ENCODE measurements around the gene DNAJB13. TPM values are rescaled to one million over a fixed set of nuclear protein-coding genes. Genes with fewer than 3 reads are reported as not detected.
A peak's percentile ranks its signal among the peaks of the same experiment; 100 is the strongest.
"Not testable (repeated sequence)": the region's sequence is repeated elsewhere in the genome, so short reads cannot be mapped to it uniquely, and the experiment has no call there.

DNAJB13 gene
- total and polyA plus RNA-seq, 8 donors = 0.22 to 2.1 (median 0.47) TPM

- no peak for TF ChIP-seq CTCF (IDR thresholded peaks at IDR 0.05)
- Histone ChIP-seq H3K36me3 (no peaks in the 10 kb centered on the region), H3K27me3 (no peaks in the 10 kb centered on the region), H3K4me3 (peak overlapping the region; percentile 43 to 57 (median 46)), H3K27ac (peak overlapping the region; percentile 64 to 86 (median 80)), H3K9me3 (no peaks in the 10 kb centered on the region), H3K4me1 (peaks cover 0 to 25% (median 7%) of the 10 kb centered on the region in 3 donors)
- ATAC-seq (peak; percentile 87 to 95 (median 91)), FAIRE-seq (no peak), DNase-seq (peak; percentile 86 to 95 (median 92))
- intact Hi-C loops (cut with DNase I) = no loop called here
- WGBS, 2 donors = 0 to 1% methylated on average over 55 to 56 of the region's 56 CpGs
These were observed 32.3 kb downstream of the DNAJB13 start for GRCh38 chr11:73982990-73983740.

- no peaks in the 10 kb centered on the region for H3K27me3 ChIP-seq
- 66 to 69% methylated on average over 18 of the region's 18 CpGs for WGBS, 2 donors
- H3K9me3 ChIP-seq = no peaks in the 10 kb centered on the region
- H3K27ac ChIP-seq = peak overlapping the region; percentile 64 to 86 (median 80)
- H3K4me3 ChIP-seq = peak overlapping the region in 3 of 4 donors; percentile 44 to 57 (median 48)
- DNase-seq (peak in 1 of 6 donors; percentile 12), FAIRE-seq (no peak), ATAC-seq (no peak)
- TF ChIP-seq CTCF (IDR thresholded peaks at IDR 0.05) = no peak
- peaks cover 0 to 25% (median 7%) of the 10 kb centered on the region in 3 donors for H3K4me1 ChIP-seq
- H3K36me3 ChIP-seq = no peaks in the 10 kb centered on the region
- intact Hi-C loops (cut with DNase I) = no loop called here
These were observed 33.1 kb downstream of the DNAJB13 start for GRCh38 chr11:73983741-73984538.

GRCh38 chr11:73985661-73986060 is 34.8 kb downstream of the DNAJB13 start:
- H3K4me3 ChIP-seq; ATAC-seq; H3K36me3 ChIP-seq; H3K27ac ChIP-seq; intact Hi-C loops (cut with DNase I); H3K27me3 ChIP-seq; H3K9me3 ChIP-seq; FAIRE-seq: not testable (repeated sequence)
- H3K4me1 ChIP-seq = peaks cover 0 to 16% (median 0%) of the 10 kb centered on the region in 3 donors
- DNase-seq = peak in 1 of 6 donors; percentile 21
- WGBS, 2 donors = 87 to 90% methylated on average over 4 of the region's 4 CpGs

GRCh38 chr11:73988227-73988626 is 37.4 kb downstream of the DNAJB13 start:
- Histone ChIP-seq H3K27ac (no peak overlapping the region), H3K9me3 (no peaks in the 10 kb centered on the region), H3K36me3 (no peaks in the 10 kb centered on the region), H3K27me3 (no peaks in the 10 kb centered on the region), H3K4me1 (peaks cover 0 to 10% (median 0%) of the 10 kb centered on the region in 3 donors), H3K4me3 (no peak overlapping the region)
- no peak for ATAC-seq
- intact Hi-C loops (cut with DNase I) = no loop called here
- TF ChIP-seq CTCF (IDR thresholded peaks at IDR 0.05) = no peak
- FAIRE-seq = no peak
- DNase-seq = peak in 1 of 6 donors; percentile 10
- WGBS, 2 donors = 47 to 58% methylated on average over 7 of the region's 7 CpGs

- FAIRE-seq = no peak
- no peak for DNase-seq
- H3K27me3 ChIP-seq = no peaks in the 10 kb centered on the region
These were observed 38.3 kb downstream of the DNAJB13 start for GRCh38 chr11:73989156-73989555.

More at GRCh38 chr11:73989156-73989555, 38.3 kb downstream of the DNAJB13 start:
- Histone ChIP-seq H3K36me3 (no peaks in the 10 kb centered on the region), H3K4me3 (no peak overlapping the region), H3K27ac (no peak overlapping the region), H3K9me3 (no peaks in the 10 kb centered on the region), H3K4me1 (peaks cover 0 to 2% (median 0%) of the 10 kb centered on the region in 3 donors)
- intact Hi-C loops (cut with DNase I) = no loop called here
- TF ChIP-seq CTCF (IDR thresholded peaks at IDR 0.05) = no peak
- WGBS, 2 donors = 89 to 91% methylated on average over 6 of the region's 6 CpGs
- ATAC-seq = no peak

All from pancreas (tissue), 10 donors.